Fibroblast of the aortic adventitia (primary cell): ENCODE data around the gene ZNF320. TPM values are rescaled to one million over a fixed set of nuclear protein-coding genes. Genes with fewer than 3 reads are reported as not detected.
"Not testable (repeated sequence)": the region's sequence is repeated elsewhere in the genome, so short reads cannot be mapped to it uniquely, and the experiment has no call there.

Source experiments
- DNase-seq: peaks from one replicate; pipeline ENCODE4 v3.0.0-alpha.2; 2010; ENCODE audit warnings: low read depth
- H3K4me3 ChIP-seq: 2 replicates; pipeline ENCODE4 v1.5.1; 2011; ENCODE audit warnings: low read depth, mild to moderate bottlenecking, control low read depth, low read length, moderate library complexity
- small RNA-seq: library from RNA; depleted of rRNA; stranded (forward); fragments of <200 nt; gene quantifications from one replicate; pipeline ENCODE3, GENCODE V24; 2012
- total RNA-seq: library from RNA; depleted of rRNA; stranded (reverse); fragments of >200 nt; gene quantifications from 2 replicates; pipeline ENCODE4 v1.2.3, GENCODE V29; 2012; ENCODE audit warnings: low replicate concordance
- TF ChIP-seq, protein P1 (sequence below): IDR thresholded peaks from 2 replicates; pipeline ENCODE4 v1.5.1; 2011; ENCODE audit warnings: mild to moderate bottlenecking, low read length, control low read depth, inconsistent platforms; ENCODE audit not compliant: insufficient read depth

Gene ZNF320
- total RNA-seq, 1 donor = 7.3 TPM

GRCh38 chr19:52880895-52881389 lies 16.5 kb downstream of the ZNF320 start:
- TF ChIP-seq, protein P1, sequence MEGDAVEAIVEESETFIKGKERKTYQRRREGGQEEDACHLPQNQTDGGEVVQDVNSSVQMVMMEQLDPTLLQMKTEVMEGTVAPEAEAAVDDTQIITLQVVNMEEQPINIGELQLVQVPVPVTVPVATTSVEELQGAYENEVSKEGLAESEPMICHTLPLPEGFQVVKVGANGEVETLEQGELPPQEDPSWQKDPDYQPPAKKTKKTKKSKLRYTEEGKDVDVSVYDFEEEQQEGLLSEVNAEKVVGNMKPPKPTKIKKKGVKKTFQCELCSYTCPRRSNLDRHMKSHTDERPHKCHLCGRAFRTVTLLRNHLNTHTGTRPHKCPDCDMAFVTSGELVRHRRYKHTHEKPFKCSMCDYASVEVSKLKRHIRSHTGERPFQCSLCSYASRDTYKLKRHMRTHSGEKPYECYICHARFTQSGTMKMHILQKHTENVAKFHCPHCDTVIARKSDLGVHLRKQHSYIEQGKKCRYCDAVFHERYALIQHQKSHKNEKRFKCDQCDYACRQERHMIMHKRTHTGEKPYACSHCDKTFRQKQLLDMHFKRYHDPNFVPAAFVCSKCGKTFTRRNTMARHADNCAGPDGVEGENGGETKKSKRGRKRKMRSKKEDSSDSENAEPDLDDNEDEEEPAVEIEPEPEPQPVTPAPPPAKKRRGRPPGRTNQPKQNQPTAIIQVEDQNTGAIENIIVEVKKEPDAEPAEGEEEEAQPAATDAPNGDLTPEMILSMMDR = no peak
- DNase-seq = no peak
- no peak overlapping the region for H3K4me3 ChIP-seq

DNA sequence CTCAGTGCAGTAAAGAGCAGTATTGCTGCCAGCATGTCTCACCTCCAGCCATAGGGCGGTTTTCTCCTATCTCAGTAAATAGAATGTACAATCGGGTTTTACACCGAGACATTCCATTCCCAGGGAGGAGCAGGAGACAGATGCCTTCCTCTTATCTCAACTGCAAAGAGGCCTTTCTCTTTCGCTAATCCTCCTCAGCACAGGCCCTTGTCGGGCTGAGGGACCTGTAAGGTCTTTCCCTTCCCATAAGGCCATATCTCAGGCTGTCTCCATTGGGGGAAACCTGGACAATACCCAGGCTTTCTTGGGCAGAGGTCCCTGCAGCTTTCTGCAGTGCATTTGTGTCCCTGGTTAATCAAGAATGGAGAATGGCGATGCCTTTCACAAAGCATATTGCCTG lies 24.4 kb downstream of the ZNF320 start:
- not testable (repeated sequence) for DNase-seq, H3K4me3 ChIP-seq

- TF ChIP-seq, protein P1 = no peak
- H3K4me3 ChIP-seq = no peak overlapping the region
- no peak for DNase-seq
These were observed 26.0 kb downstream of the ZNF320 start for GRCh38 chr19:52871466-52871865.

DNA sequence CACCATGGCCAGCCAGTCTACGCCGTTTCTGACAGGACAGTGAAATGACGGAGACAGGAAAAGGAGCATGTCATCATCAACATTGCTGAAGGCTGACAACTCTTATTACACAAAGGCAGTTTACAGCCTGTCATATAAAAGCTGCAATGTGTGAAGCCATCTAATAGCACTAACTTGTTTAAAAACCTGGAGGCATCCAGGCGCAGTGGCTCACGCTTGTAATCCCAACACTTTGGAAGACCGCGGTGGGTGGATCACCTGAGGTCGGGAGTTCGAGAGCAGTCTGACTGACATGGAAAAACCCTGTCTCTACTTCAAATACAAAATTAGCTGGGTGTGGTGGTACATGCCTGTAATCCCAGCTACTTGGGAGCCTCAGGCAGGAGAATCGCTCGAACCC lies 29.4 kb downstream of the ZNF320 start:
- not testable (repeated sequence) for H3K4me3 ChIP-seq, DNase-seq

DNA sequence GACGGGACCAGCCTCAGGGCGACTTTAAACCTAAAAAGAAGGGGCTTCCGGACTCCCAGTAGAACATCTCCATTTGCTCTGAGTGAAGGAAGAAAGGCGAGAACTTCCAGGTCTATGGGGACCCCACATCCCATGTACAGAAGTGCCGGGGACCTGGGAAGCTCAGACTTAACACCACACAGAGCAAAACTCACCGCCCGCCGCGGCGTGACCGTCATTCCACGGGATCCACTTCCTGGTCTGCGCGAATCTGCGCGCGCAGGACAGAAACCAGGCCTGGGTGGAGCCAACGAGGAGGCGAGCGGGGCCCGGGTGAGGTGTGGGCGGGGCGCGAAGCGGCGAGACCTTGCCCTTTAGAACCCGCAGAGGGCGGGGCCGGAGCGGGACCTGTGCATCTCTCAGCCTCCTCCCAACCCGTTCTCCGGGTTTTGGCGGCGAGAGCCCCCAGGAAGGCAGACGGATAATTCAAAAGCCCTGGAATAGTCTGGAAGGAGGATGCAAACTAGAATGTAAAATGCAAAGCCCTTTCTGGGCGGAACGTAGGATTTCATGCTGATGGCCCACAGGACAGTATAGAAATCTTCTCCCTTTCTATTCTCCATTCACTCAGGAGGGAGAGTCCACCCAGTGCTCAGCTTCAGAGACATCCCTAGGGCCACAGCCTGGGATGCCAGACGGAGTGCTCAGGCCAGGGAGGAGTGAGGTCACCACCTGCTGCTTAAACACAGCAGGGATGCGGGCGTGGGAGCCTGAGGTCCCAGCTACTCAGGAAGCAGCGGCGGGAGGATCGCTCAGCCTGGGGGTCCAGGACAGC lies 39.9 kb downstream of the ZNF320 start, which contains the start of gene ZNF468:
ZNF468 (minus strand) TSS at position 242 of the 814 bp plus-strand sequence. CDS start 3,347 bp downstream, outside the sequence.
- peak; percentile 64 for DNase-seq
- peak within 1 kb of the TSS; percentile 74 for H3K4me3 ChIP-seq

- peak overlapping the region; percentile 74 for H3K4me3 ChIP-seq
- peak; percentile 26 for DNase-seq
These were observed 40.7 kb downstream of the ZNF320 start for GRCh38 chr19:52856540-52857377.

Small RNA genes lying within 50 kb of the gene (small RNA-seq; reads per million reads assigned to genes)
- gene ZNF320 = 1.3 reads per million, percentile 50 among the genes with 10 or more reads in this experiment

Other genes with a start within 250 kb of the ZNF320 start
- 10.9 and 12.8 TPM in 2 replicates for gene ZNF611, start 162.6 kb downstream of the ZNF320 start, total RNA-seq
- 3.8 and 5.7 TPM in 2 replicates for gene ZNF600, start 110.8 kb downstream of the ZNF320 start, total RNA-seq
- 3.1 and 15.0 TPM in 2 replicates for gene ZNF28, start 76.0 kb downstream of the ZNF320 start, total RNA-seq
- 8.5 and 15.9 TPM in 2 replicates for gene ZNF468, start 40.0 kb downstream of the ZNF320 start, total RNA-seq
- gene ZNF888, start 25.8 kb upstream of the ZNF320 start, total RNA-seq = 0.82 and 4.7 TPM in 2 replicates
- 4.1 and 7.4 TPM in 2 replicates for gene ZNF816, start 65.2 kb upstream of the ZNF320 start, total RNA-seq
- not detected in 2 replicates for gene ERVV-1, start 116.3 kb upstream of the ZNF320 start, total RNA-seq
- gene ERVV-2, start 147.1 kb upstream of the ZNF320 start, total RNA-seq = not detected in 2 replicates
- 32.4 and 46.3 TPM in 2 replicates for gene ZNF160, start 205.8 kb upstream of the ZNF320 start, total RNA-seq
- gene ZNF415, start 235.3 kb upstream of the ZNF320 start, total RNA-seq = 2.3 and 4.1 TPM in 2 replicates